H1 (cell line): ENCODE results near the gene MCCC1. TPM values are rescaled to one million over a fixed set of nuclear protein-coding genes. Genes with fewer than 3 reads are reported as not detected.

Source experiments
- BACH1 ChIP-seq: IDR thresholded peaks from 2 replicates; pipeline ENCODE4 v1.6.1; 2012; ENCODE audit warnings: low read length, improper control_type of control experiment
- BCL11A ChIP-seq, 2 experiments: IDR thresholded peaks; one replicate each; pipeline ENCODE4 v1.6.1; 2011; ENCODE audit warnings: low read depth in 2 of 2, low read length in 2 of 2, mild to moderate bottlenecking in 2 of 2
- KDM1A ChIP-seq: fragments of 200-600, 300-600 bp; sonication (generic); IDR thresholded peaks from 2 replicates; pipeline ENCODE4 v1.7.1; 2016; ENCODE audit warnings: mild to moderate bottlenecking, low read length, borderline replicate concordance
- KDM5A ChIP-seq: fragments of 200-600 bp; IDR thresholded peaks from 2 replicates; pipeline ENCODE4 v1.7.1; 2012; ENCODE audit warnings: mild to moderate bottlenecking, low read length, inconsistent platforms, mixed read lengths
- POLR2A ChIP-seq, 2 experiments: IDR thresholded peaks; 1 replicate in 1 of 2; 2 replicates in 1 of 2; pipeline ENCODE4 v1.6.1; 2011; ENCODE audit warnings: low read depth in 2 of 2, low read length in 2 of 2, mild to moderate bottlenecking in 2 of 2; ENCODE audit errors: control extremely low read depth in 1 of 2
- RXRA ChIP-seq: IDR thresholded peaks from 2 replicates; pipeline ENCODE4 v1.6.1; 2011; ENCODE audit warnings: low read depth, mild to moderate bottlenecking, low read length, moderate library complexity; ENCODE audit not compliant: insufficient read depth
- SRF ChIP-seq: IDR thresholded peaks from 2 replicates; pipeline ENCODE4 v1.6.1; 2011; ENCODE audit warnings: mild to moderate bottlenecking, low read depth, low read length, moderate library complexity
- YY1 ChIP-seq: IDR thresholded peaks from 2 replicates; pipeline ENCODE4 v1.6.1; 2011; ENCODE audit warnings: low read depth, mild to moderate bottlenecking, low read length
- polyA plus RNA-seq, 7 experiments: library from polyadenylated mRNA; depleted of rRNA in 3 of 7; stranded (reverse) in 5 of 7; unstranded in 2 of 7; fragments of >200 nt in 5 of 7; fragments of 200-250 nt in 2 of 7; gene quantifications; 1 replicate in 5 of 7; 2 replicates in 1 of 7; 4 replicates in 1 of 7; pipeline versions ENCODE4 v1.2.1 to v1.2.3, GENCODE V29; 2011 to 2013; ENCODE audit warnings: missing spikeins in 2 of 7, mixed read lengths in 2 of 7
- total RNA-seq: library from RNA; stranded (reverse); fragmentation: NEBNext Ultra II Directional; extraction: Animal tissue kit (Norgen Biotek cat#: 25700); gene quantifications from 2 replicates; pipeline ENCODE4 v1.2.1, GENCODE V29; 2021

MCCC1 gene
- total and polyA plus RNA-seq, 2 of the 8 experiments (the other 6 are each of a cell fraction or from before 2014, with no cell fraction given) = 10.8 to 21.5 TPM

DNA sequence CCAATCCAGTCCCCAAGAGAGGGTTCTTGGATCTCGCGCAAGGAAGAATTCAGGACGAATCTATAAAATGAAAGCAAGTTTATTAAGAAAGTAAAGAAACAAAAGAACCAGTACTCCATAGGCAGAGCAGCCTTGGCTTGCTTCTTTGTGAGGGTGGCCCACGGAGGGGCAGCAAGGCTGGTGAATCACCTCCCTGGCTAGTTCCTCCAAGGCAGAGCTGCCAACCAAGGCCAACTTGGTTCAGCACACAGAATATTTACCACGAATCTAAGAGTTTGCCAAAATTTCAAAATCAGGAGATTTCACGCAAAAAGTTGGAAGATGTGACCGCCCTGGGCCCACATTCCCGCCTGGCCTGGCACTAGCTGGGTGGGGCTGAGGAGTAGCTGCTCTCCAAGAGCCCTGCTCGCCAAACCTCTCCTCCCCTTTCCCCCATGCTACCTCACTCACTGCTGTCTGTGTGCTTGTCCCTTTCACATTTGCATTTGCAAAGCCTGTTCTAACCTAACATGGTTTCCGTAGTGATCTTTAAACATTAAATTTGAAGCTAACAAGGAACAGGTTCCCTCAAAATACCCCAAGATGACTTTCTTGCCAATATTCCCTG is 92.8 kb downstream of the MCCC1 start (continued):
- TF ChIP-seq POLR2A (IDR thresholded peaks at IDR 0.05; ENCODE audit: control extremely low read depth in 1 of 2, low read depth in 2 of 2, low read length in 2 of 2) (no peak), RXRA (no peak), BCL11A (IDR thresholded peaks at IDR 0.05; ENCODE audit: low read depth in 2 of 2, low read length in 2 of 2) (no peak), KDM1A (no peak), YY1 (no peak), KDM5A (no peak), BACH1 (no peak), SRF (no peak)
